Stimulated activated naive B cell treated with anti-CD40 and anti-IgM and Interleukin-4, amounts not matched to agents 10 μg/mL and 1 μg/mL and 100 μg/mL, for 72 hours (primary cell): Measurements from ENCODE around the gene PRSS33.

Source experiments
- ATAC-seq, 2 donors: fragments of 150-1000 bp; cut with Tn5 transposase; replicated peaks; 2 replicates each; pipeline ENCODE4 v1.10.0; 2021; ENCODE audit warnings: moderate library complexity in 1 of 2
- DNase-seq: peaks from one replicate; pipeline ENCODE4 v3.0.0; 2021
- H3K27ac Mint-ChIP-seq: one replicate; pipeline ENCODE4 v1.8.0; 2022; ENCODE audit warnings: mild to moderate bottlenecking, mixed read lengths
- H3K27me3 Mint-ChIP-seq, 2 donors: one replicate each; pipeline ENCODE4 v1.8.0; 2022; ENCODE audit warnings: mixed read lengths in 2 of 2
- H3K36me3 Mint-ChIP-seq, 2 donors: one replicate each; pipeline ENCODE4 v1.8.0; 2022; ENCODE audit warnings: mixed read lengths in 2 of 2, mild to moderate bottlenecking in 1 of 2
- H3K4me1 Mint-ChIP-seq, 2 donors: one replicate each; pipeline ENCODE4 v1.8.0; 2022; ENCODE audit warnings: mixed read lengths in 2 of 2, mild to moderate bottlenecking in 1 of 2
- H3K4me3 Mint-ChIP-seq, 2 donors: one replicate each; pipeline ENCODE4 v1.8.0; 2022; ENCODE audit warnings: mild to moderate bottlenecking in 2 of 2, mixed read lengths in 2 of 2, moderate library complexity in 1 of 2
- H3K9me3 Mint-ChIP-seq, 2 donors: one replicate each; pipeline ENCODE4 v1.8.0; 2022; ENCODE audit warnings: mixed read lengths in 2 of 2, mild to moderate bottlenecking in 1 of 2

The PRSS33 gene

DNA sequence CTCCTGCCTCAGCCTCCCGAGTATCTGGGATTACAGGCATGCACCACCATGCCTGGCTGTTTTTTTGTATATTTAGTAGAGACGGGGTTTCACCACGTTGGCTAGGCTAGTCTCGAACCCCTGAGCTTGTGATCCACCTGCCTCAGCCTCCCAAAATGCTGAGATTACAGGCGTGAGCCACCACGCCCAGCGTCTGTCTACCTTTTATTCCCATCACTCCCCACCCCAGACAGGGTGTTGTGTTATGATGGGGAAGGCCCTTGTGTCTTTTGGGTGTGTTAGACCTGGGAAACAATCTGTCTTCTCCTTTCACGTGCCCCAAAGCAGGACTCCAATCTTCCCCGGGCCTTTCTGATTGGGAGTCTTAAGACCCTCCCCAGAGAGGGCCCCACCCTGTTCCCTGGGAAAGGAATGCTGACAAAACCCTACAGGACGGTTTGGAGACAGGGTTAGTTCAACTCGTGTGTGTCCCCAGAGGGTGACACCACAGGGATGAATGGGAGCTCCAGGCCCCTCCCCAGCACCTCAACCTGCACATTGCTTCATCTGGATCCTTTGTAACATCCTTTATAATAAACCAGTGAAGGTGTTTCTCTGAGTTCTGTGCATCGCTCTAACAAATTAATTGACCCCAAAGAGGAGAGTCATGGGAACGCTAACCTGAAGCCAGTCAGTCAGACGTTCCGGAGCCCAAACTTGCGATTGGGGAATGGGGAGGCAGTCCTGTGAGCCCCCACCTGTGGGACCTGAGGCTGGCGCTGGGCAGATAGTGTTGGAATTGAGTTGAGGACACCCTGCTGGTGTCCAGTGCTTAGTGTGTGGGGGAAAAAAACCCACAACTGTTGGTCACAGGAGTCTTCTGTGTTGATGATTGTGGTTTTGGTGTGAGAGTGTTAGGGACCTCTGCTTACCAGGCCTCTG is 7.1 kb downstream of the PRSS33 start:
- peaks cover 2 to 10% of the 10 kb centered on the region in 2 donors for H3K36me3 Mint-ChIP-seq
- peaks cover 26 to 29% of the 10 kb centered on the region in 2 donors for H3K4me1 Mint-ChIP-seq
- H3K27me3 Mint-ChIP-seq, result peaks cover 6 to 7% of the 10 kb centered on the region in 2 donors
- DNase-seq (no peak), ATAC-seq (no peak)
- no peaks in the 10 kb centered on the region for H3K9me3 Mint-ChIP-seq
- peak overlapping the region; percentile 47 for H3K27ac Mint-ChIP-seq
- H3K4me3 Mint-ChIP-seq, result peak overlapping the region in 1 of 2 donors; percentile 14

DNA sequence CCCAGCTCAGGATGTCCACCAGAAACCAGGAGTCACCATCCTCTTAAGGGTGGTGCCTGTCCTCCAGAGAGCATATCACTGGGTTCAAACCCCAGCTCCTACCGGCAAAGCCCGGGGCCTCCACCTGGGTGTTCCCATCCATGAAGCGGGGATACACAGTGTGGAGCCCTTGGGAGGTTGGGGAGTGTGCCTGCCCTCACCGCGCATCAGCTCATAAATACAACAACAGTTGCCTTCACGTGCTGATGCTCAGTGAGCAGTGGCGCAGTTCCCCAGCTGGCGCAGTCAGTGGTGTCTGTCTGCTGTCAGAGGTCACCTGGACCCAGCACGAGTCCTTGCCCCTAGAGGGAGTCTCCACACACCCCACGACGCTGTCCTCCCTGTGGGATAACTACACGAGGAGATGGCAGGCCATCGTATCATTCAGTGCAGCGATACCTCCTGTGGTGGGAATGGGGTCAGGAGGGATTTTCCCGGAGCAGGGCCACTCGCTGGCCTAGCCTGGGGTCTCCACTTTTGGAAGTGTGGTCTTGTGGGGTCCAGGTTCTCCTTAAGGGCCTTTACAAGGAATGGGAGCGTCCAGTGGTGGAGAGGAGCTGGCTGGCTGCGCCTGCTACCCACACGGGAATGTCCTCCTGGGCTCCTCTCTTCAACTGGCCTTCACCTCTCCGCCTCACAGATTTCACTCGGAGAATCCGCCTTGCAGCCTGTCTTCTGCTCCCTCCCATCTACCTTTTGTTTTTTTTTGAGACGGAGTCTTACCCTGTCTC is 8.0 kb downstream of the PRSS33 start:
- Mint-ChIP-seq H3K27me3 (no peaks in the 10 kb centered on the region), H3K4me3 (peak overlapping the region in 1 of 2 donors; percentile 14), H3K36me3 (peaks cover 2 to 10% of the 10 kb centered on the region in 2 donors), H3K27ac (peak overlapping the region; percentile 39), H3K4me1 (peaks cover 26 to 33% of the 10 kb centered on the region in 2 donors), H3K9me3 (no peaks in the 10 kb centered on the region)
- DNase-seq, result no peak
- ATAC-seq, result no peak

DNA sequence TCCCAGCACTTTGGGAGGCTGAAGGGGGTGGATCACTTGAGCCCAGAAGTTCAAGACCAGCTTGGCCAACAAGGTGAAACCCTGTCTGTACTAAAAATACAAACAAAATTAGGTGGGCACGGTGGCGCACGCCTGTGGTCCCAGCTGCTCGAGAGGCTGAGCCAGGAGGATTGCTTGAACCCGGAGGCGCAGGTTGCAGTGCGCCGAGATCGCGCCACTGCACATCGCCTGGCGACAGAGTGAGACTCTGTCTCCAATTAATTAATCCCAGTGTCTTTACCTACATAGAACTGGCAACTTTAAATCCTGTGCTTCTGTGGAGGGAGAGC is 8.8 kb downstream of the PRSS33 start:
- Mint-ChIP-seq H3K36me3 (peaks cover 8 to 12% of the 10 kb centered on the region in 2 donors), H3K4me1 (peaks cover 24 to 39% of the 10 kb centered on the region in 2 donors), H3K27me3 (no peaks in the 10 kb centered on the region), H3K27ac (peak overlapping the region; percentile 98), H3K4me3 (peak overlapping the region; percentile 95), H3K9me3 (no peaks in the 10 kb centered on the region)
- no peak for ATAC-seq
- no peak for DNase-seq

DNA sequence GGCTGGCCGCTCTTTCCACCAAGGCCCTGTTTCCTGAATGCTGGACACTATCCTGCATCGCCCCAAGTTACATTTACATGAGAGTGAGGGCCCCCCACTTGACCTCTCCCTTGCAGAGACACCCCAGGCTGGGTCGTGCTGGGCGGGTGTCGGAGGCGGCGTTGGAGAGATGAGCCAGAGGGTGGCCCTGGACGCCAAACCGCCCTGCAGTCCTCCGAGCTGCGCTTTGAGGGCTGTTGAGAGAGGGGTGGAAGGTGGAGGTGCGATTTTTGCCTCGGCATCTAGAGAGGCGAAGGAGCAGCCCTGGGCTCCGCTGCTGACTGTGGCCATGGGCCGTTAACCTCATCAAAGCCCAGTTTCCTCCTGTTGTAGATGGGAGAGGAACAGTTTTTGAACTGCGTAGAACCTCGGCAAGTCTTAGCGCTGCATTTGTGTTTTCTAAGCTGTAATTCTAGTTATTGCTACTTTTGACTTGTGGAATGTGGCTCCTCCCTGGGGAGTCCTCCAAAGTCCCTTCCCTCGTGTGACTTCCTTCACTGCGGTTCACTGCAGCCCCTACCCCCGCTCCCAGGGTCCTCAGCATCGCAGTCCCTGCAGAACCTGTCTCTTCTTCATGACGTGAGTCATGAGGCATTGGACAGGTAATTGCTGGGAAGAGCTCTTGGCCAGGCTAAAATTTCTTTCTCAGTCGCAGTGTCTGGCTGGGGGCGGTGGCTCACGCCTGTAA is 9.3 kb downstream of the PRSS33 start:
- DNase-seq (no peak), ATAC-seq (peak; percentile 24 to 36)
- peaks cover 9 to 14% of the 10 kb centered on the region in 2 donors for H3K36me3 Mint-ChIP-seq
- peaks cover 26 to 39% of the 10 kb centered on the region in 2 donors for H3K4me1 Mint-ChIP-seq
- H3K9me3 Mint-ChIP-seq, result no peaks in the 10 kb centered on the region
- H3K27me3 Mint-ChIP-seq, result no peaks in the 10 kb centered on the region
- peak overlapping the region; percentile 98 for H3K27ac Mint-ChIP-seq
- H3K4me3 Mint-ChIP-seq, result peak overlapping the region; percentile 95

DNA sequence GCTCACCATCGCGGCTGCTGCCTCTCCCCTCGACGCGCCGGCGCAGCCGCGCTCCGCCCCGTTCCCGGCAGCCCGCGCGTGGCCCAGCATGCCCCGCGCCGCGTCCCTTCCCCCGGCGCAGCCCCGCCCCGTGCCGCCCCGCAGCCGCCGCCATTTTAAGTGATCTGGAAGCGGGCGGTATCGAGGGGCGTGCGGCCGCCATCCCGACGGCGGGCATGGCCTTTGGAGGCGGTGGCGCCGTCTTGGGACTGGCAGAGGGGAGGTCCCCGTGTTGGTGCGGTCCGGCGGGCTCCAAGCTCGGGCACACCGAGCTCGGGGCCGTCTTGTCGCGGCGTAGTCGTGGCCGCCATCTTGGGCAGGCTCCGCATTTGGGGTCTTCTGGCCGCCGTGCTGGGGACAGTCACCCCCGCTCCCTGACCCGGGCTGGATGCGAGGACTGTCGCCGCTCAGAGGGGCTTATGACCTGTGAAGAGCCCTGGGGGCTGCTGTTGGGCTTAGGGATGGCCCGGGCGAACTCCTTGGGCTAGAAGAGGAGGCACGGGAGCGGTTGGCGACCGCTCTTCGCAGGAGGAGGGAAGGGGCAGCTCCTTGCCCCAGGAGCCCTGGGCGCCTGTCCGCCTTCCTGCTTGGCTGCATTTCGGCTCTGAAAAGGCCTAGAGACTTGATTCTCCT is 10.0 kb downstream of the PRSS33 start, which contains the start of gene ELOB:
Gene ELOB (minus strand): TSS at position 50 of the 672 bp plus-strand sequence. CDS start 41 bp downstream, at position 9.
- H3K27me3 Mint-ChIP-seq, result no peaks in the 10 kb centered on the region
- peak within 1 kb of the TSS; percentile 95 for H3K4me3 Mint-ChIP-seq
- peak within 1 kb of the TSS; percentile 98 for H3K27ac Mint-ChIP-seq
- peaks cover 14 to 20% of the 10 kb centered on the region in 2 donors for H3K36me3 Mint-ChIP-seq
- H3K9me3 Mint-ChIP-seq, result no peaks in the 10 kb centered on the region
- peaks cover 30 to 45% of the 10 kb centered on the region in 2 donors for H3K4me1 Mint-ChIP-seq
- DNase-seq (peak; percentile 82), ATAC-seq (peak; percentile 91 to 93)

DNA sequence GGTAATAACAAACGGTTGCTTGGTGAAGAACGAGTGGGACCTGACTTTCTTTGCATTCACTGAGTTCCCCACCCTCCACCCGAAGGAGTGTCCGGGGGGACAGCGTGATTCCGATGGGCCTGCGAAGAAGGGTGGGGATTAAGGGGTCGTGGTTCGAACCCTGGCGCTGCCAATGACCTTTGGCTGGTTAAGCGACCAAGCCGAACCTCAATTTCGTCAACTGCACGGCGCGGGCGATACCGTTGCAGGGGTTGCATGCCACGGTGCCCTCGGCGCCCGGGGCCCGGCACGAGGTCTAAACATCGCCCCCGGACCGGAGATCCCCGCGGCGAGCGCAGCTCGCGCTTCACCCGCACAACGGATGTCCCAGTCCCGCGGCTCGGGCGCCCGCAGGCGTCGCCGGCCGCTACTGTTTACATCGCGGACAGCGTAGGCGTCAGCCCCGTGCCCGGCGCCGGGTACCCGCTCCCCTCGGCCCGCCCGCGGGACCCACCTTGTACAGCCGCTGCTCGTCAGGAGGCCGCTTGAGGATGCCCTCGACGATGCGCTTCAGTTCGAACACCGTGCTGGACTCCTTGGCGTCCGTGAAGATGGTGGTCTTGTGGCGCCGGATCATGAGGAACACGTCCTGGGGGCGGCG is 10.7 kb downstream of the PRSS33 start:
- H3K4me1 Mint-ChIP-seq, result peaks cover 32 to 51% of the 10 kb centered on the region in 2 donors
- peak overlapping the region; percentile 95 for H3K27ac Mint-ChIP-seq
- peak overlapping the region; percentile 95 for H3K4me3 Mint-ChIP-seq
- peak; percentile 42 to 48 for ATAC-seq
- H3K9me3 Mint-ChIP-seq, result no peaks in the 10 kb centered on the region
- no peaks in the 10 kb centered on the region for H3K27me3 Mint-ChIP-seq
- H3K36me3 Mint-ChIP-seq, result peaks cover 19 to 27% of the 10 kb centered on the region in 2 donors
- DNase-seq, result no peak

- ATAC-seq (no peak), DNase-seq (no peak)
- Mint-ChIP-seq H3K36me3 (peaks cover 24 to 34% of the 10 kb centered on the region in 2 donors), H3K4me1 (peaks cover 33 to 51% of the 10 kb centered on the region in 2 donors), H3K9me3 (no peaks in the 10 kb centered on the region), H3K27ac (peak overlapping the region; percentile 95), H3K27me3 (no peaks in the 10 kb centered on the region), H3K4me3 (peak overlapping the region; percentile 95)
These were observed 11.4 kb downstream of the PRSS33 start for GRCh38 chr16:2775765-2776499.

DNA sequence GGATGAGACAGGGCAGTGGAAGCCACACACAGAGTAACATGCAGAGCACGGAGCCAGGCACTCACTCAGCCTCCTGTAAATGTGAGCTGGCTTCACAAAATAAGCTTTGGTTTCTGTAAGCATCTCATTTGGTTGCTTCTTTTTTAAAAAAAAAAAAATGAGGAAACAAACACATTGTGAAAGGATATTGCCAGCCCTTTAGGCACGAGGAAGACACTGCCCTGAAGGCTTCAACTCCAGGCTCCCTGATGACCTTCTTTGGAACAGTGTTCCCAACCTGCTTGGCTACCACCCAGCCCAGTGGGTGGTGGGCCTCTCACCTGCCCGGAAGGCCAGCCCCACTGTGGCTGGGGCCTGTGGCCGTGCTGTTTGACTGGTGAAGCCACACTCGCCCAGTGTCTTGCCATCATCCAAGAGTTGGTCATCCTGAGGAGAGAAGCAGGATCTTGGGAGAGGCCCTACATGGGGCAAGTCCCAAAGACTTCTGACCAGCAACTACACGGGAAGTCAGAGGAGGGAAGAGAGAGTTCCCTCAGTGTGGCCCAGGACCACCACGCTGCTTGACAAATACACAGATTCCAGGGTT is 12.1 kb downstream of the PRSS33 start:
- ATAC-seq (no peak), DNase-seq (no peak)
- no peak overlapping the region for H3K27ac Mint-ChIP-seq
- H3K36me3 Mint-ChIP-seq, result peaks cover 24 to 39% of the 10 kb centered on the region in 2 donors
- H3K4me3 Mint-ChIP-seq, result peak overlapping the region; percentile 28 to 95
- H3K9me3 Mint-ChIP-seq, result no peaks in the 10 kb centered on the region
- H3K4me1 Mint-ChIP-seq, result peaks cover 34 to 51% of the 10 kb centered on the region in 2 donors
- no peaks in the 10 kb centered on the region for H3K27me3 Mint-ChIP-seq

DNA sequence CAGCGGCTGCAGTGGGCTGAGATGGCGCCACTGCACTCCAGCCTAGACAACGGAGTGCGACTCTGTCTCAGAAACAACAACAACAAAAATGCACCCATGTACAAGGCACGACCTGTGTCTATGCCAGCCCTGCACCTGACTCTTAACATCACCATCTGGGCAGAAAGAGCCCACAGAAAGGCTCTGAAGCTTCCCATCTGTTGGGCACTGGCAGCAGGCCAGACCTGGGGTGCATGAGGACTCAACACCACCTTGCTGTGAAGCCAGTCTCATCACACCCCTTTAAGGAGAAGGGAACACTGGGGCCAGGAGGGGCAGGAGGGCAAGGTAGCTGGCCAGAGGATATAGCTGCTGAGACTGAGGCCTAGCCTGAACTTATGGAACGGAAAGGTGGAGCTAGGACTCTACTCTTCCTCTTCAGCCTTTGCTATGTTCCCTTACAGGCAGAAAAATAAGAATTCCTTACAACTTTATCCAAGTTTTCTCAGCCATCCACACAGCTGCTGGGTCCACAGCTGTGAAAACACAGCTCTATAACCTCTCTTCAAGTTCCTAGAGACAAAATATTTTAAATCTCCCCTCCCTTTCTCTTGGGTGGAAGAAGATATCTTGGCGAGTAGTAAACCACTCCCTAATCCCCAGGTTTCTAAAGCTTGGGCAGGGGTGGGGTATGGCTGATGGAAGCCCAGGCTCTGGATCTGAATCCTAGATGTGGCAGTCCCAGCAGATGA is 13.0 kb downstream of the PRSS33 start:
- no peaks in the 10 kb centered on the region for H3K27me3 Mint-ChIP-seq
- no peak overlapping the region for H3K27ac Mint-ChIP-seq
- peaks cover 38 to 59% of the 10 kb centered on the region in 2 donors for H3K4me1 Mint-ChIP-seq
- ATAC-seq, result no peak
- peaks cover 32 to 47% of the 10 kb centered on the region in 2 donors for H3K36me3 Mint-ChIP-seq
- no peak for DNase-seq
- no peaks in the 10 kb centered on the region for H3K9me3 Mint-ChIP-seq
- peak overlapping the region in 1 of 2 donors; percentile 3 for H3K4me3 Mint-ChIP-seq

GRCh38 chr16:2773188-2773968 is 14.0 kb downstream of the PRSS33 start:
- Mint-ChIP-seq H3K9me3 (no peaks in the 10 kb centered on the region), H3K4me3 (no peak overlapping the region), H3K27me3 (no peaks in the 10 kb centered on the region), H3K36me3 (peaks cover 40 to 55% of the 10 kb centered on the region in 2 donors), H3K4me1 (peaks cover 35 to 61% of the 10 kb centered on the region in 2 donors), H3K27ac (peak overlapping the region; percentile 25)
- no peak for DNase-seq
- ATAC-seq, result no peak
